Measurements from ENCODE around the gene MTHFSD. TPM values are rescaled to one million over a fixed set of nuclear protein-coding genes. Genes with fewer than 3 reads are reported as not detected.

MTHFSD gene
- total RNA-seq, 4 donors from 2014 or later = 22.7 to 40.8 (median 25.4) TPM

GRCh38 chr16:86498671-86499439 lies 56.2 kb downstream of the MTHFSD start:
- WGBS, 2 donors = 5 to 9% methylated on average over 31 to 58 of the region's 61 CpGs
- Histone ChIP-seq H3K36me3 (no peaks in the 10 kb centered on the region), H3K27ac (no peak overlapping the region), H3K4me3 (peak overlapping the region in 1 of 4 donors; percentile 5), H3K9me3 (no peaks in the 10 kb centered on the region), H3K27me3 (peaks cover 4 to 100% of the 10 kb centered on the region in 2 donors), H3K4me1 (peaks cover 0 to 51% (median 8%) of the 10 kb centered on the region in 4 donors)
- TF ChIP-seq POLR2A (IDR thresholded peaks at IDR 0.05) = no peak
- no peak for TF ChIP-seq CTCF (IDR thresholded peaks at IDR 0.05)
- TF ChIP-seq EP300 (IDR thresholded peaks at IDR 0.05) = no peak
- DNase-seq (ENCODE audit: low spot score in 2 of 2) = no peak

DNA sequence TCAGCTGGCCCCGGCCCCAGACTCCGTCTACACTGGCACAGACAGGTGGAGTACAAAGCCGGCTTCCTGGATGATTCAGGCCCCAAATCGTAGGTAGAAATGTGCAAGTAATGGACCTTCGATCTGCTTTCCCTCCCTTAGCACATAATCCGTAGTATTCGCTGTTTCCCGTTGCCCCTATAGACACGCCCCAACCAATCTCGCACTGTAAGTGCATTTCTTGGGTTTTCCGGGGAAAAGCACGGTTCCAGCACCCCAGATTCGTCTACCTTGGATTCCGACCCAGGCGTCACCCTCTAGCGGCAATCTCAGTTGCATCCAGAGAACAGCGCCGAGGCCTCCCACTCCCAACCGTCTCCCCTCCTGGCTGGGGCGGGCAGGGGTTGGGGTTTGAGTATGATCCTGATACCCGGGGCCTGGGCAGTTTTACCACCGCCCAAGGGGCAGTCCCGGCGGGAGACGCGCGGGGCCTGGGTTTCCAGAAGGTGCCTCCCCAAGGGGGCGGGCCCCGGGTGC lies 56.8 kb downstream of the MTHFSD start:
- peaks cover 3 to 100% of the 10 kb centered on the region in 2 donors for H3K27me3 ChIP-seq
- TF ChIP-seq EP300 (IDR thresholded peaks at IDR 0.05) (no peak), CTCF (IDR thresholded peaks at IDR 0.05) (no peak), POLR2A (IDR thresholded peaks at IDR 0.05) (no peak)
- H3K4me1 ChIP-seq = peaks cover 0 to 47% (median 6%) of the 10 kb centered on the region in 4 donors
- no peak overlapping the region for H3K4me3 ChIP-seq
- no peak overlapping the region for H3K27ac ChIP-seq
- H3K36me3 ChIP-seq = no peaks in the 10 kb centered on the region
- H3K9me3 ChIP-seq = no peaks in the 10 kb centered on the region
- 4 to 5% methylated on average over 28 to 29 of the region's 29 CpGs for WGBS, 2 donors
- no peak for DNase-seq (ENCODE audit: low spot score in 2 of 2)

DNA sequence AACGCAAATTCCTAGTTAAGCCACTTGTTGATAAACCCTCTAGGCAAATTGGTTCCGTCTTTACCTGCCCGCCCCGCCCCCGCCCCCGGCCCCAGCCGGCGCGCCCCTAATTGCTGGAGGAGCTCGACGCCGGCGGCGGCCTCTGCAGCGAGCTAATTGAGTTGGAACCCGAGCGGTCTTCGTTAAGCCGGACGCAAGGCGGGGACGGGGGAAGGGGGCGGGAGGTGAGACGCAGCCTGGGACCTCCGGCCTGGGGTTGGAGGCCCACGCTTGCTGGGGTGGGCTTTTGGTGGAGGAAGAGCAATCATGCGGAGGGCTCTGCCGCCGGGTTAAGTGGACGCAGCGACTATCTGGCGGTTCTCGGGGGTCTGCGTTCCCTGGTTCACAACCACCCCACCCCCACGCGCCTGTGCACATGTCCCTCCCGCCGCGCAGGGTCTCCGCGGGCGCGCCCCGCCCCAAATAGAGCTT lies 57.4 kb downstream of the MTHFSD start:
- 2 to 4% methylated on average over 10 to 33 of the region's 44 CpGs for WGBS, 2 donors
- H3K27ac ChIP-seq = peak overlapping the region in 1 of 4 donors; percentile 24
- TF ChIP-seq POLR2A (IDR thresholded peaks at IDR 0.05) (no peak), EP300 (IDR thresholded peaks at IDR 0.05) (no peak), CTCF (IDR thresholded peaks at IDR 0.05) (no peak)
- peak overlapping the region in 1 of 4 donors; percentile 5 for H3K4me3 ChIP-seq
- H3K27me3 ChIP-seq = peaks cover 0 to 100% of the 10 kb centered on the region in 2 donors
- H3K36me3 ChIP-seq = no peaks in the 10 kb centered on the region
- H3K9me3 ChIP-seq = no peaks in the 10 kb centered on the region
- peaks cover 0 to 48% (median 6%) of the 10 kb centered on the region in 4 donors for H3K4me1 ChIP-seq
- no peak for DNase-seq (ENCODE audit: low spot score in 2 of 2)

DNA sequence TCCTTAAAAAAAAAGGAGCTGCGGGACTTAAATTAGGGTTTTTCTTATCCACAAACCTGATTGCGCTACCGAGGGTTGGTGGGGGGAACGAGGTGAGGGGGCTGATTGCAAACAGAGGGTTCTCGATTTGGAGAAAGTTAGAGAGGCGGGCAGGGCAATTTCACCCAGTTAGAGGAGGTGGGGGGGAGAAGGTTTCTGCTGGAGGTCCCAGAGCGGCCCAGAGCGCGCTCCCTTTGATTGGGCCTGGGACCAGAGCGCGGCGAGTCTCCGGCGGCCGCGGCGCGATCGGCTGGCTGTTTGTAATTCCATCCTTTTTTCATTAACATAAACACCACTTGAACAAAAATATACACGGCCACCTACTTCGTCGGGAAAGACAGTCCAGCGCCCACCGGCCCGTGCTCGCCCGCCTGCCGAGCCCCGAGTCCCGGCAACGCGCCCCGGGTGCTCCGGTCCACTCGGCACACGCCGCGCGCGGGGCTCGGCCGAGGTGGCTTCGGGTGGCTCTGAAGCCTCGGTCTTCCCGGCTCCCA lies 58.0 kb downstream of the MTHFSD start:
- Histone ChIP-seq H3K9me3 (no peaks in the 10 kb centered on the region), H3K4me1 (peaks cover 0 to 54% (median 7%) of the 10 kb centered on the region in 4 donors), H3K4me3 (peak overlapping the region in 1 of 4 donors; percentile 5), H3K27ac (peak overlapping the region in 1 of 4 donors; percentile 24), H3K36me3 (no peaks in the 10 kb centered on the region), H3K27me3 (peaks cover 0 to 100% of the 10 kb centered on the region in 2 donors)
- DNase-seq (ENCODE audit: low spot score in 2 of 2) = no peak
- WGBS, 2 donors = 3 to 11% methylated on average over 32 to 45 of the region's 45 CpGs
- TF ChIP-seq POLR2A (IDR thresholded peaks at IDR 0.05) = no peak
- TF ChIP-seq EP300 (IDR thresholded peaks at IDR 0.05) = no peak
- no peak for TF ChIP-seq CTCF (IDR thresholded peaks at IDR 0.05)

All from tibial nerve (tissue), 4 donors.